OCI-LY1 (cell line): ENCODE data around the gene SERPINB8.

Experiments used
- EZH2 ChIP-seq: fragments of 200-600 bp; sonication (generic), shearing (Covaris generic); IDR thresholded peaks from 2 replicates; pipeline ENCODE4 v1.8.0; 2017; ENCODE audit warnings: borderline replicate concordance, mixed run types, mild to moderate bottlenecking, antibody characterized with exemption, low read length, moderate library complexity, mixed read lengths
- TF ChIP-seq, protein P1 (sequence below): fragments of 200-600 bp; sonication (generic), shearing (Covaris generic); IDR thresholded peaks from 2 replicates; pipeline ENCODE4 v1.5.1; 2017; ENCODE audit warnings: mild to moderate bottlenecking, antibody characterized with exemption, low read length, moderate library complexity, mixed read lengths

DNA sequence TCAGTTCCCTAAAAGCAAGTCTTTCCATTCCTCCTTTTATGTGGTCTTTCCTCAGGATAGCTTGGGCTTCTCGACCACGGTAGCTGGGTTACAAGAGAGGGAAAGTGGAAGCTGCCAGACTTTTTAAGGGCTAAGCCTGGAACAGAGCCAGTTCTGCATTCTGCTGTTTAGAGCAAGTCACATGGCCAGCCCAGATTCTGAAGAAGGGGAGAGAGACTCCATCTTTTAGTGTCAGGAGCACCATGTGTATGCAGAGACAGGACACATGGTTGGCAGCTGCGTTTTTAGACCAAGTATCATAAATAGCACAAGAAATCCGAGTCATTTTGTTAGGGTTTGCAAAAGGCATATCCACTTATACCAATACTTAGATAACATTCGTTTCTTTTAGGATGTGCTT lies 16.1 kb upstream of the SERPINB8 start:
- TF ChIP-seq, protein P1, sequence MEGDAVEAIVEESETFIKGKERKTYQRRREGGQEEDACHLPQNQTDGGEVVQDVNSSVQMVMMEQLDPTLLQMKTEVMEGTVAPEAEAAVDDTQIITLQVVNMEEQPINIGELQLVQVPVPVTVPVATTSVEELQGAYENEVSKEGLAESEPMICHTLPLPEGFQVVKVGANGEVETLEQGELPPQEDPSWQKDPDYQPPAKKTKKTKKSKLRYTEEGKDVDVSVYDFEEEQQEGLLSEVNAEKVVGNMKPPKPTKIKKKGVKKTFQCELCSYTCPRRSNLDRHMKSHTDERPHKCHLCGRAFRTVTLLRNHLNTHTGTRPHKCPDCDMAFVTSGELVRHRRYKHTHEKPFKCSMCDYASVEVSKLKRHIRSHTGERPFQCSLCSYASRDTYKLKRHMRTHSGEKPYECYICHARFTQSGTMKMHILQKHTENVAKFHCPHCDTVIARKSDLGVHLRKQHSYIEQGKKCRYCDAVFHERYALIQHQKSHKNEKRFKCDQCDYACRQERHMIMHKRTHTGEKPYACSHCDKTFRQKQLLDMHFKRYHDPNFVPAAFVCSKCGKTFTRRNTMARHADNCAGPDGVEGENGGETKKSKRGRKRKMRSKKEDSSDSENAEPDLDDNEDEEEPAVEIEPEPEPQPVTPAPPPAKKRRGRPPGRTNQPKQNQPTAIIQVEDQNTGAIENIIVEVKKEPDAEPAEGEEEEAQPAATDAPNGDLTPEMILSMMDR, result no peak
- no peak for TF ChIP-seq EZH2
